ENCODE results near the gene KIAA1210.
"Not testable (repeated sequence)": the region's sequence is repeated elsewhere in the genome, so short reads cannot be mapped to it uniquely, and the experiment has no call there.

The KIAA1210 gene

GRCh38 chrX:119055687-119056086 lies 71.9 kb downstream of the KIAA1210 start:
- DNase-seq (ENCODE audit: low read depth in 1 of 2, low spot score in 1 of 2), result no peak
- in situ Hi-C loops (cut with HindIII; ENCODE audit: low pct_unique_long_range_greater_than_20kb, low sequenced_read_pairs), result no loop called here
- no peak for TF ChIP-seq JUND (IDR thresholded peaks at IDR 0.05; ENCODE audit: low read depth)

- TF ChIP-seq JUND (IDR thresholded peaks at IDR 0.05; ENCODE audit: low read depth), result no peak
- in situ Hi-C loops (cut with HindIII; ENCODE audit: low pct_unique_long_range_greater_than_20kb, low sequenced_read_pairs), result no loop called here
- DNase-seq (ENCODE audit: low read depth in 1 of 2, low spot score in 1 of 2), result no peak
Measured at GRCh38 chrX:119045884-119046283, 81.7 kb downstream of the KIAA1210 start.

GRCh38 chrX:119042996-119043395 lies 84.6 kb downstream of the KIAA1210 start:
- TF ChIP-seq JUND (IDR thresholded peaks at IDR 0.05; ENCODE audit: low read depth), result no peak
- peak in 1 of 2 experiments; percentile 3 for DNase-seq (ENCODE audit: low read depth in 1 of 2, low spot score in 1 of 2)
- in situ Hi-C loops (cut with HindIII; ENCODE audit: low pct_unique_long_range_greater_than_20kb, low sequenced_read_pairs), result no loop called here

- no peak for DNase-seq (ENCODE audit: low read depth in 1 of 2, low spot score in 1 of 2)
- in situ Hi-C loops (cut with HindIII; ENCODE audit: low pct_unique_long_range_greater_than_20kb, low sequenced_read_pairs), result no loop called here
- no peak for TF ChIP-seq JUND (IDR thresholded peaks at IDR 0.05; ENCODE audit: low read depth)
Measured at GRCh38 chrX:119042040-119042439, 85.6 kb downstream of the KIAA1210 start.

GRCh38 chrX:119041175-119041574 lies 86.4 kb downstream of the KIAA1210 start:
- in situ Hi-C loops (cut with HindIII; ENCODE audit: low pct_unique_long_range_greater_than_20kb, low sequenced_read_pairs), result no loop called here
- no peak for TF ChIP-seq JUND (IDR thresholded peaks at IDR 0.05; ENCODE audit: low read depth)
- DNase-seq (ENCODE audit: low read depth in 1 of 2, low spot score in 1 of 2), result no peak

- no peak for DNase-seq (ENCODE audit: low read depth in 1 of 2, low spot score in 1 of 2)
- no peak for TF ChIP-seq JUND (IDR thresholded peaks at IDR 0.05; ENCODE audit: low read depth)
- in situ Hi-C loops (cut with HindIII; ENCODE audit: low pct_unique_long_range_greater_than_20kb, low sequenced_read_pairs), result no loop called here
Measured at GRCh38 chrX:119040432-119040831, 87.2 kb downstream of the KIAA1210 start.

GRCh38 chrX:119036107-119037029 lies 91.2 kb downstream of the KIAA1210 start:
- TF ChIP-seq JUND (IDR thresholded peaks at IDR 0.05; ENCODE audit: low read depth), result no peak
- in situ Hi-C loops (cut with HindIII; ENCODE audit: low pct_unique_long_range_greater_than_20kb, low sequenced_read_pairs), result no loop called here
- no peak for DNase-seq (ENCODE audit: low read depth in 1 of 2, low spot score in 1 of 2)

- no peak for DNase-seq (ENCODE audit: low read depth in 1 of 2, low spot score in 1 of 2)
- in situ Hi-C loops (cut with HindIII; ENCODE audit: low pct_unique_long_range_greater_than_20kb, low sequenced_read_pairs), result no loop called here
- TF ChIP-seq JUND (IDR thresholded peaks at IDR 0.05; ENCODE audit: low read depth), result no peak
Measured at GRCh38 chrX:119030990-119031389, 96.6 kb downstream of the KIAA1210 start.

- not testable (repeated sequence) for DNase-seq (ENCODE audit: low read depth in 1 of 2, low spot score in 1 of 2)
Measured at GRCh38 chrX:119029656-119030055, 98.0 kb downstream of the KIAA1210 start.

GRCh38 chrX:119028733-119029330 lies 98.8 kb downstream of the KIAA1210 start:
- no peak for DNase-seq (ENCODE audit: low read depth in 1 of 2, low spot score in 1 of 2)
- in situ Hi-C loops (cut with HindIII; ENCODE audit: low pct_unique_long_range_greater_than_20kb, low sequenced_read_pairs), result no loop called here
- no peak for TF ChIP-seq JUND (IDR thresholded peaks at IDR 0.05; ENCODE audit: low read depth)

More at GRCh38 chrX:119029656-119030055, 98.0 kb downstream of the KIAA1210 start:
- in situ Hi-C loops (cut with HindIII; ENCODE audit: low pct_unique_long_range_greater_than_20kb, low sequenced_read_pairs), result not testable (repeated sequence)

Measured in T47D (cell line).